ENCODE measurements around the gene PPP1R3A.

DNA sequence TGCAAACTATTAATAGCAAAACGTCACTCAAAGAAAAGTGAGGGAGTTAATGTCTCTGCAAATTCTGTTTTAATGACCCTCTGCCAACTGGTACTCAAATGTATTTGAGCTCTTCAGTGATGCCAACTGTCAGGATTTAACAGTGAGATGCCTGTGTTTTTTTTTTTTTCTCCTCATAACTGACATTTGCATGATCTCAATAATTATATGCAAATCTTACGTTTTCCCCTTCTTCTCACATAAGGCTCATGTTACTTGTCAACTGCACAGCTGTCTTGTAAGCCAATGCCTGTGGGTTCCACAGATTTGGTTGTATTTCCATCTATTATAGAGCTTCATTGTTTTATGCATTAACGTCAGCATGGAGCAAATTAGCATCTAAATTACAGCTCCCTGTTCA is 38.2 kb downstream of the PPP1R3A start:
- TF ChIP-seq, protein P1, sequence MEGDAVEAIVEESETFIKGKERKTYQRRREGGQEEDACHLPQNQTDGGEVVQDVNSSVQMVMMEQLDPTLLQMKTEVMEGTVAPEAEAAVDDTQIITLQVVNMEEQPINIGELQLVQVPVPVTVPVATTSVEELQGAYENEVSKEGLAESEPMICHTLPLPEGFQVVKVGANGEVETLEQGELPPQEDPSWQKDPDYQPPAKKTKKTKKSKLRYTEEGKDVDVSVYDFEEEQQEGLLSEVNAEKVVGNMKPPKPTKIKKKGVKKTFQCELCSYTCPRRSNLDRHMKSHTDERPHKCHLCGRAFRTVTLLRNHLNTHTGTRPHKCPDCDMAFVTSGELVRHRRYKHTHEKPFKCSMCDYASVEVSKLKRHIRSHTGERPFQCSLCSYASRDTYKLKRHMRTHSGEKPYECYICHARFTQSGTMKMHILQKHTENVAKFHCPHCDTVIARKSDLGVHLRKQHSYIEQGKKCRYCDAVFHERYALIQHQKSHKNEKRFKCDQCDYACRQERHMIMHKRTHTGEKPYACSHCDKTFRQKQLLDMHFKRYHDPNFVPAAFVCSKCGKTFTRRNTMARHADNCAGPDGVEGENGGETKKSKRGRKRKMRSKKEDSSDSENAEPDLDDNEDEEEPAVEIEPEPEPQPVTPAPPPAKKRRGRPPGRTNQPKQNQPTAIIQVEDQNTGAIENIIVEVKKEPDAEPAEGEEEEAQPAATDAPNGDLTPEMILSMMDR (IDR thresholded peaks at IDR 0.05 in 2 of 3, conservative IDR thresholded peaks at IDR 0.05 in 1 of 3; ENCODE audit: control insufficient read depth in 2 of 3, extremely low read depth in 1 of 3, insufficient read depth in 1 of 3, low read depth in 3 of 3, low read length in 3 of 3), result no peak
- TF ChIP-seq POLR2A (IDR thresholded peaks at IDR 0.05; ENCODE audit: low read depth, low read length), result no peak
- no peak for TF ChIP-seq CREB1 (IDR thresholded peaks at IDR 0.05; ENCODE audit: low read depth)
- no peak for TF ChIP-seq SMC3 (IDR thresholded peaks at IDR 0.05; ENCODE audit: borderline replicate concordance, low read length)
